Measurements from ENCODE around the gene GRIA4.
"Not testable (repeated sequence)": the region's sequence is repeated elsewhere in the genome, so short reads cannot be mapped to it uniquely, and the experiment has no call there.

The GRIA4 gene

GRCh38 chr11:105860105-105860504, 250.2 kb downstream of the GRIA4 start:
- H3K27ac Mint-ChIP-seq, result no peak overlapping the region

GRCh38 chr11:105861225-105861624, 251.4 kb downstream of the GRIA4 start:
- Mint-ChIP-seq H3K9me3 (no peaks in the 10 kb centered on the region), H3K27ac (no peak overlapping the region), H3K36me3 (no peaks in the 10 kb centered on the region), H3K27me3 (peaks cover 3 to 7% of the 10 kb centered on the region in 2 donors), H3K4me3 (no peak overlapping the region), H3K4me1 (no peaks in the 10 kb centered on the region)
- DNase-seq (no peak), ATAC-seq (replicated peaks) (no peak)

More at GRCh38 chr11:105860105-105860504, 250.2 kb downstream of the GRIA4 start:
- H3K4me3 Mint-ChIP-seq, result no peak overlapping the region
- DNase-seq (no peak), ATAC-seq (replicated peaks) (no peak)
- H3K27me3 Mint-ChIP-seq, result peaks cover 3 to 7% of the 10 kb centered on the region in 2 donors
- no peaks in the 10 kb centered on the region for H3K4me1 Mint-ChIP-seq
- no peaks in the 10 kb centered on the region for H3K36me3 Mint-ChIP-seq
- no peaks in the 10 kb centered on the region for H3K9me3 Mint-ChIP-seq

GRCh38 chr11:105862736-105863367, 253.0 kb downstream of the GRIA4 start:
- H3K4me1 Mint-ChIP-seq, result no peaks in the 10 kb centered on the region
- H3K4me3 Mint-ChIP-seq, result no peak overlapping the region
- ATAC-seq (replicated peaks), result peak; percentile 70 to 73
- H3K9me3 Mint-ChIP-seq, result no peaks in the 10 kb centered on the region
- H3K27me3 Mint-ChIP-seq, result peaks cover 7 to 8% of the 10 kb centered on the region in 2 donors
- H3K27ac Mint-ChIP-seq, result no peak overlapping the region
- H3K36me3 Mint-ChIP-seq, result no peaks in the 10 kb centered on the region
- DNase-seq, result no peak

GRCh38 chr11:105863523-105863922, 253.7 kb downstream of the GRIA4 start:
- Mint-ChIP-seq H3K36me3 (no peaks in the 10 kb centered on the region), H3K4me1 (no peaks in the 10 kb centered on the region), H3K4me3 (no peak overlapping the region), H3K27me3 (peaks cover 7 to 8% of the 10 kb centered on the region in 2 donors), H3K9me3 (no peaks in the 10 kb centered on the region), H3K27ac (no peak overlapping the region)
- ATAC-seq (replicated peaks) (no peak), DNase-seq (no peak)

- Mint-ChIP-seq H3K9me3 (no peaks in the 10 kb centered on the region), H3K4me3 (no peak overlapping the region), H3K27me3 (peaks cover 0 to 5% of the 10 kb centered on the region in 2 donors), H3K27ac (no peak overlapping the region), H3K36me3 (no peaks in the 10 kb centered on the region), H3K4me1 (no peaks in the 10 kb centered on the region)
- DNase-seq (no peak), ATAC-seq (replicated peaks) (no peak)
These were observed 257.9 kb downstream of the GRIA4 start for GRCh38 chr11:105867742-105868141.

GRCh38 chr11:105868762-105869285, 259.0 kb downstream of the GRIA4 start:
- Mint-ChIP-seq H3K36me3 (no peaks in the 10 kb centered on the region), H3K4me1 (no peaks in the 10 kb centered on the region), H3K27ac (no peak overlapping the region), H3K9me3 (no peaks in the 10 kb centered on the region), H3K27me3 (peaks cover 0 to 5% of the 10 kb centered on the region in 2 donors), H3K4me3 (no peak overlapping the region)
- ATAC-seq (replicated peaks) (no peak), DNase-seq (no peak)

- no peak for ATAC-seq (replicated peaks)
- Mint-ChIP-seq H3K36me3 (no peaks in the 10 kb centered on the region), H3K4me3 (no peak overlapping the region), H3K4me1 (no peaks in the 10 kb centered on the region), H3K27me3 (peaks cover 0 to 5% of the 10 kb centered on the region in 2 donors), H3K27ac (no peak overlapping the region), H3K9me3 (peaks cover 6 to 7% of the 10 kb centered on the region in 2 donors)
- no peak for DNase-seq
These were observed 260.7 kb downstream of the GRIA4 start for GRCh38 chr11:105870516-105871113.

- Mint-ChIP-seq H3K36me3 (no peaks in the 10 kb centered on the region), H3K9me3 (peaks cover 6 to 8% of the 10 kb centered on the region in 2 donors), H3K27me3 (peaks cover 0 to 6% of the 10 kb centered on the region in 2 donors), H3K4me1 (no peaks in the 10 kb centered on the region), H3K27ac (no peak overlapping the region), H3K4me3 (no peak overlapping the region)
- DNase-seq (no peak), ATAC-seq (replicated peaks) (no peak)
These were observed 268.6 kb downstream of the GRIA4 start for GRCh38 chr11:105878510-105878909.

GRCh38 chr11:105878927-105879326, 269.1 kb downstream of the GRIA4 start:
- ATAC-seq (replicated peaks); H3K4me1 Mint-ChIP-seq; H3K27me3 Mint-ChIP-seq; H3K36me3 Mint-ChIP-seq; DNase-seq; H3K27ac Mint-ChIP-seq; H3K9me3 Mint-ChIP-seq; H3K4me3 Mint-ChIP-seq: not testable (repeated sequence)

- Mint-ChIP-seq H3K27ac (no peak overlapping the region), H3K4me1 (no peaks in the 10 kb centered on the region), H3K9me3 (peaks cover 0 to 1% of the 10 kb centered on the region in 2 donors), H3K36me3 (no peaks in the 10 kb centered on the region), H3K4me3 (no peak overlapping the region), H3K27me3 (peaks cover 0 to 6% of the 10 kb centered on the region in 2 donors)
- ATAC-seq (replicated peaks) (no peak), DNase-seq (no peak)
These were observed 271.2 kb downstream of the GRIA4 start for GRCh38 chr11:105881027-105881426.

- no peaks in the 10 kb centered on the region for H3K36me3 Mint-ChIP-seq
- H3K27ac Mint-ChIP-seq, result no peak overlapping the region
- ATAC-seq (replicated peaks) (no peak), DNase-seq (no peak)
- H3K27me3 Mint-ChIP-seq, result no peaks in the 10 kb centered on the region
- no peaks in the 10 kb centered on the region for H3K9me3 Mint-ChIP-seq
- H3K4me3 Mint-ChIP-seq, result no peak overlapping the region
- no peaks in the 10 kb centered on the region for H3K4me1 Mint-ChIP-seq
These were observed 274.6 kb downstream of the GRIA4 start for GRCh38 chr11:105884436-105884835.

- DNase-seq, result no peak
- Mint-ChIP-seq H3K36me3 (no peaks in the 10 kb centered on the region), H3K27me3 (no peaks in the 10 kb centered on the region), H3K27ac (no peak overlapping the region), H3K4me3 (no peak overlapping the region), H3K9me3 (no peaks in the 10 kb centered on the region), H3K4me1 (no peaks in the 10 kb centered on the region)
- ATAC-seq (replicated peaks), result no peak
These were observed 281.8 kb downstream of the GRIA4 start for GRCh38 chr11:105891685-105892084.

- Mint-ChIP-seq H3K36me3 (no peaks in the 10 kb centered on the region), H3K27me3 (peaks cover 0 to 4% of the 10 kb centered on the region in 2 donors), H3K9me3 (no peaks in the 10 kb centered on the region)
These were observed 287.3 kb downstream of the GRIA4 start for GRCh38 chr11:105897161-105897560.

GRCh38 chr11:105899772-105900171, 289.9 kb downstream of the GRIA4 start:
- Mint-ChIP-seq H3K9me3 (no peaks in the 10 kb centered on the region), H3K4me3 (no peak overlapping the region), H3K27ac (no peak overlapping the region), H3K36me3 (no peaks in the 10 kb centered on the region), H3K27me3 (peaks cover 0 to 4% of the 10 kb centered on the region in 2 donors), H3K4me1 (no peaks in the 10 kb centered on the region)
- DNase-seq, result no peak
- no peak for ATAC-seq (replicated peaks)

More at GRCh38 chr11:105897161-105897560, 287.3 kb downstream of the GRIA4 start:
- ATAC-seq (replicated peaks), result no peak
- Mint-ChIP-seq H3K27ac (no peak overlapping the region), H3K4me1 (no peaks in the 10 kb centered on the region), H3K4me3 (no peak overlapping the region)
- no peak for DNase-seq

- no peaks in the 10 kb centered on the region for H3K9me3 Mint-ChIP-seq
- peaks cover 0 to 4% of the 10 kb centered on the region in 2 donors for H3K27me3 Mint-ChIP-seq
- H3K4me1 Mint-ChIP-seq, result no peaks in the 10 kb centered on the region
- no peak overlapping the region for H3K27ac Mint-ChIP-seq
- no peak for ATAC-seq (replicated peaks)
- H3K4me3 Mint-ChIP-seq, result no peak overlapping the region
- DNase-seq, result no peak
- H3K36me3 Mint-ChIP-seq, result no peaks in the 10 kb centered on the region
These were observed 290.7 kb downstream of the GRIA4 start for GRCh38 chr11:105900515-105901035.

Measured in stimulated activated naive B cell treated with anti-CD40 and anti-IgM and Interleukin-4, amounts not matched to agents 10 μg/mL and 1 μg/mL and 100 μg/mL, for 72 hours (primary cell).